Activated T-helper 1 cell treated with anti-CD3 and anti-CD28 coated beads, Interleukin-12 subunit alpha, Interleukin-12 subunit beta, Interleukin-2, Interleukin-4 antibody, amounts not matched to agents 30 ng/mL and 10 ng/mL and 1 ng/mL, durations not matched to agents 14 hours and 24 hours and 36 hours (primary cell): ENCODE measurements around the gene TMEM266. TPM values are rescaled to one million over a fixed set of nuclear protein-coding genes. Genes with fewer than 3 reads are reported as not detected.

Source experiments
- DNase-seq: peaks from one replicate; pipeline ENCODE4 v3.0.0; 2021; ENCODE audit warnings: low spot score
- H3K27ac Mint-ChIP-seq: one replicate; pipeline ENCODE4 v1.8.0; 2021; ENCODE audit warnings: mild to moderate bottlenecking, mixed read lengths
- H3K27me3 Mint-ChIP-seq: one replicate; pipeline ENCODE4 v1.8.0; 2022; ENCODE audit warnings: mild to moderate bottlenecking, moderate library complexity, mixed read lengths; ENCODE audit not compliant: insufficient read depth
- H3K36me3 Mint-ChIP-seq: one replicate; pipeline ENCODE4 v1.8.0; 2021; ENCODE audit warnings: low read depth, mixed read lengths
- H3K4me1 Mint-ChIP-seq: one replicate; pipeline ENCODE4 v1.8.0; 2021; ENCODE audit warnings: low read depth, mixed read lengths
- H3K4me3 Mint-ChIP-seq: one replicate; pipeline ENCODE4 v1.8.0; 2021; ENCODE audit warnings: mild to moderate bottlenecking, moderate library complexity, mixed read lengths
- H3K9me3 Mint-ChIP-seq: one replicate; pipeline ENCODE4 v1.8.0; 2021; ENCODE audit warnings: mixed read lengths
- intact Hi-C: fragments of 100-400 bp; cut with micrococcal nuclease; formaldehyde crosslinking; loops from one replicate; pipeline ENCODE4 v1.15.1; 2024
- total RNA-seq: library from RNA; stranded (reverse); gene quantifications from 2 replicates; pipeline ENCODE4 v1.2.3, GENCODE V29; 2022

Gene TMEM266
- total RNA-seq, 1 donor from 2014 or later = 0.16 TPM

DNA sequence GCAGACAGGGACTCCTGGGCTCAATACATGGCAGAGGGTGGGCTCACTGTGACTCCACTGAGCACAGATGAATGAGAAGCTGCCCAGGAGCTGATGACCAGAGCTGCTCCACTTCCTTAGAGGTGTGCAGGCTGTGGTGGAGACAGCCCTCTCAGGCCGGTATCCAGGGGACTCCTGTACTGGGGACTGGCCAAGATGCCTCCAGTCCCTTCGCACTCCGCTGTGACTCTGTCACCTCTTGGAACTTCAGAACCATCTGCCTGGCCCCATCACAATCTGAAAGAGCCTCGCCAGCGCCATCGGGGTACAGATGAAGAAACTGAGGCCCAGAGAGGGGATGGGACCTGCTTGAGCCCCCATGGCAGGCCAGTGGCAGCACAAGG is 140.3 kb downstream of the TMEM266 start:
- no peaks in the 10 kb centered on the region for H3K4me1 Mint-ChIP-seq
- H3K9me3 Mint-ChIP-seq = no peaks in the 10 kb centered on the region
- H3K36me3 Mint-ChIP-seq = no peaks in the 10 kb centered on the region
- intact Hi-C loops = no loop called here
- no peak overlapping the region for H3K4me3 Mint-ChIP-seq
- DNase-seq = no peak
- peaks cover 1% of the 10 kb centered on the region for H3K27me3 Mint-ChIP-seq
- H3K27ac Mint-ChIP-seq = no peak overlapping the region

DNA sequence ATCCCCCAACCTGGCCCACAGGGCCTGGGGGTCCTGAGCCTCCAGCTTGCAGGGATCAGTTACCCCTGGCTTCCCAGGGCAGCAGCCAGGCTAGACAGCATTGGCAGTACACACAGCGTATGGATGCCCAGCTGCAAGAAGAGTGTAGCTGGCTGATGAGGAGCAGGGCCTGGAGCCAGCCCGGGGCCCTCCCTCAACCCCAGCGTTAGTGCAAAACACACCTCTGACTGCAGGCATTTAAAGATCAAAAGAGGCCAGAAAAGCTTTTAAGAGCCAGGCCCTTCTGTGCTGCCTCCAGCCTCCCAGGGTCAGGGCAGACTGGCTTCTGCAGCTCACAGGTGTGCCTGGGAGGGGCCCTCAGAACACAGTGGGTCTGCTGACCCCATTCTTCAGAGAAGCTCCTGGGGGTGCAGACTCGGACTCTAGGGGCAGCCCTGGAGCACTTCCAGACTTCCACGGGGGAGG is 140.9 kb downstream of the TMEM266 start:
- no peak for DNase-seq
- Mint-ChIP-seq H3K4me3 (no peak overlapping the region), H3K9me3 (no peaks in the 10 kb centered on the region), H3K27me3 (peaks cover 1% of the 10 kb centered on the region), H3K36me3 (no peaks in the 10 kb centered on the region), H3K27ac (no peak overlapping the region), H3K4me1 (no peaks in the 10 kb centered on the region)
- intact Hi-C loops = no loop called here

DNA sequence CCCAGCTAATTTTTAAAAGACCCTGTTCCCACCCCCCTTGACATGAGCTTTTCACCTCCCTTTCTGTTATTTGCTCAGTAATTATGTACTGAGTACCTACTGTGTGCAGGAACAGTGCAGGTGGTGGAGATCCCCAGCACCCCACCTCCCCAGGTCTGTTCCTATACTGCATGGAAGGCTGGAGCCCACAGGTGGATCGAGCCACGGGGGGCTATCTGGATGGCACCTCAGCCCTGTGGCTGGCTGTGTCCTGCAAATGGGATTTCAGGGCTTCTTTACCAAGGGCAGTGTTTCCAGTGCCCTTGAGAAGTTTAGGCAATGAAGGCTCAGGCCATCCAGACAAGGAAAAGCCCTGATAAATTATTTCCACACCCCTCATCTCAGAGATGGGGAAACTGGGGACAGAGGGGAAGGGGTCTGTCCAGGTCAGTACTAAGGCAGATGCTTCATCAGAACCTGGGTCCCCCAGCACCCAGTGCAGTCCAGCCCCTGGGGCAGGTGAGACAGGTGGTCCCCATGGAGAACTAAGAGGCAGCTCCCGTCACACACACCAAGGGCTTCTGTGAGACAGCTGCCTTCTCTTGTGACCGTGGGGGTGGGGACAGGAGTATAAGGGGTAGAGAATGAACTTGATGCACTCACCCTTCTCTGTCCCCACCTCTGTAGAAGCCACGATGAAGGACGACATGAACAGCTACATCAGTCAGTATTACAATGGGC is 141.9 kb downstream of the TMEM266 start:
- no peaks in the 10 kb centered on the region for H3K36me3 Mint-ChIP-seq
- no peak overlapping the region for H3K4me3 Mint-ChIP-seq
- no peak overlapping the region for H3K27ac Mint-ChIP-seq
- no peaks in the 10 kb centered on the region for H3K27me3 Mint-ChIP-seq
- no peaks in the 10 kb centered on the region for H3K9me3 Mint-ChIP-seq
- intact Hi-C loops = no loop called here
- no peaks in the 10 kb centered on the region for H3K4me1 Mint-ChIP-seq
- no peak for DNase-seq

DNA sequence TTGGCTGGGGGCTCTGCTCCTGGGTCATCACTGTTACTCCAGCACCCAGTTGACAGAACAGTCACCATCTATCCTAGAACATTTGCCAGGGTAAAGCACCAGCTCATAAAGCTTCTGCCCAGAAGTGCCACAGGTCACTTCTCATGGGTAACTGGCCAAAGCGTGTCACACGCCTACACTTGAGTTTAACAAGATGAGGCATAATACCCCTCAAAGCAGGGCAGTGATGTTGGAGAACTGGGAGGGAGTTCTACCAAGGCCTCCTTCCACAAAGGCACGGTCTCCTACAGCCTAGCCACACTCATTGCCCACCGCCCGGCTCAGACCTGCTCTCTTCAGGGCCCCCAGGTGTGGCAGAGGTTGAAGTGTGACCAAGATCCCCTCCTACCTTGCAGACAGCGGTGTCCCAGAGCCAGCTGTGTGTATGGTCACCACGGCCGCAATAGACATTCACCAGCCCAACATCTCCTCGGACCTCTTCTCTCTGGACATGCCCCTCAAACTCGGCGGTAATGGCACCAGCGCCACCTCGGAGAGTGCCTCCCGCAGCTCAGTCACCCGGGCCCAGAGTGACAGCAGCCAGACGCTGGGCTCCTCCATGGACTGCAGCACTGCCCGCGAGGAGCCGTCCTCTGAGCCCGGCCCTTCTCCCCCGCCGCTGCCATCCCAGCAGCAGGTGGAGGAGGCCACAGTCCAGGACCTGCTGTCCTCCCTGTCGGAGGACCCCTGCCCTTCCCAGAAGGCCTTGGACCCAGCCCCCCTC is 143.7 kb downstream of the TMEM266 start:
- Mint-ChIP-seq H3K36me3 (peaks cover 7% of the 10 kb centered on the region), H3K27me3 (no peaks in the 10 kb centered on the region), H3K4me3 (no peak overlapping the region)

DNA sequence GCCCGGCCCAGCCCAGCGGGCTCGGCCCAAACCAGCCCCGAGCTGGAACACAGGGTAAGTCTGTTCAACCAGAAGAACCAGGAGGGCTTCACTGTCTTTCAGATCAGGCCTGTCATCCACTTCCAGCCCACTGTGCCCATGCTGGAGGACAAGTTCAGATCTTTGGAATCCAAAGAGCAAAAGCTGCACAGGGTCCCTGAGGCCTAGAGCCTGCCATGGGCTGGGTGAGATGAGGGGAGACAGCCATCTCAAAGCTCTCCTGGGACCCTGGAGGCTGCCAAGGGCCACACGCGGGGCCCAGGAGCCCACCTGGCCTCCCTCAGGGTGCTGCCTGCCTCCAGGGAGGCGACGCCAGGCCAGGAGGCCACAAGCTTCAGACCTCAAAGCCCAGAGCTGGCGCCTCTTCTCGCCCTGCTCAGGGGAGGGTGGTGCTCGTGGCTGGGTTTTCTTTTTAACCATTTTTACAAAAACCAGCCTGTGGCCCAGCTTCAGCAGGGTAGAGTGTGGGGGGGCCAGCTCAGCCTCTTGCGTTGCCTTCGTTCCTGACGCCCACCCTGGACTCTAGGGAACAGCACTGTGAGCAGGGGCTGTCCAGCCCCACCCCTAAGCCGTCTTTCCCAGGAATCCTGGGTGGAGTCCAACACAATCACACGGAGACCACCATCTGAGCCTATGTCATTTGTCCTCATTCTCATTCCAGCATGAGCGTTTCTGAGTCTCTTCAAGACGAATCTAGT is 144.5 kb downstream of the TMEM266 start:
- Mint-ChIP-seq H3K9me3 (no peaks in the 10 kb centered on the region), H3K36me3 (peaks cover 7% of the 10 kb centered on the region), H3K4me1 (peaks cover 14% of the 10 kb centered on the region), H3K27me3 (no peaks in the 10 kb centered on the region), H3K27ac (no peak overlapping the region), H3K4me3 (no peak overlapping the region)
- DNase-seq = no peak
- intact Hi-C loops = no loop called here

More for the DNA sequence above, 143.7 kb downstream of the TMEM266 start:
- intact Hi-C loops = no loop called here
- H3K9me3 Mint-ChIP-seq = no peaks in the 10 kb centered on the region
- DNase-seq = no peak
- no peak overlapping the region for H3K27ac Mint-ChIP-seq
- H3K4me1 Mint-ChIP-seq = peaks cover 9% of the 10 kb centered on the region

DNA sequence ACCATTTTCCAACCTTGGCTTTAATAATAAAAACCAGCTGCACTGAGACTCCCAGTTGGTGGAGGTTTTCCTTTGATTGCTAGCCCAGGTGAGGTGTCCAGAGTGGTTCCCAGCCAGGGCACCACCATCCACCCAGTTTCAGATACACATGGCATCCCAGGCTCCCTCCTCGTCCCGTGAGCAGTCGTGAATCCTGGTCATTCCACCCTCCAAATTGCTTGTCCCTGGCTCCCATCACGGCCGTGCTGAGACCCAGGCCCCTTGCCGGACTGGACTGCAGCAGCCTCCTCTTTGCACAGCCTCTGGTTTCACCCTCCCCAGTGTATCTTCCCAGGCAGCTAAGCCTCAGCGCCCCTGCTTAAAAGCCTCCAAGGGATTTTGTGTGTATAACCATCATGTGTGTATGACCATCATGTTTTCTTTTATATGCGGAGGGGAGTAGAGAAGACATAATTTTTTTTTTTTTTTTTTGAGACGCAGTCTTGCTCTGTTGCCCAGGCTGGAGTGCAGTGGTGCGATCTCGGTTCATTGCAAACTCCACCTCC is 145.2 kb downstream of the TMEM266 start:
- Mint-ChIP-seq H3K4me1 (peaks cover 14% of the 10 kb centered on the region), H3K4me3 (no peak overlapping the region), H3K36me3 (peaks cover 7% of the 10 kb centered on the region), H3K9me3 (no peaks in the 10 kb centered on the region), H3K27me3 (no peaks in the 10 kb centered on the region), H3K27ac (no peak overlapping the region)
- intact Hi-C loops = no loop called here
- no peak for DNase-seq

DNA sequence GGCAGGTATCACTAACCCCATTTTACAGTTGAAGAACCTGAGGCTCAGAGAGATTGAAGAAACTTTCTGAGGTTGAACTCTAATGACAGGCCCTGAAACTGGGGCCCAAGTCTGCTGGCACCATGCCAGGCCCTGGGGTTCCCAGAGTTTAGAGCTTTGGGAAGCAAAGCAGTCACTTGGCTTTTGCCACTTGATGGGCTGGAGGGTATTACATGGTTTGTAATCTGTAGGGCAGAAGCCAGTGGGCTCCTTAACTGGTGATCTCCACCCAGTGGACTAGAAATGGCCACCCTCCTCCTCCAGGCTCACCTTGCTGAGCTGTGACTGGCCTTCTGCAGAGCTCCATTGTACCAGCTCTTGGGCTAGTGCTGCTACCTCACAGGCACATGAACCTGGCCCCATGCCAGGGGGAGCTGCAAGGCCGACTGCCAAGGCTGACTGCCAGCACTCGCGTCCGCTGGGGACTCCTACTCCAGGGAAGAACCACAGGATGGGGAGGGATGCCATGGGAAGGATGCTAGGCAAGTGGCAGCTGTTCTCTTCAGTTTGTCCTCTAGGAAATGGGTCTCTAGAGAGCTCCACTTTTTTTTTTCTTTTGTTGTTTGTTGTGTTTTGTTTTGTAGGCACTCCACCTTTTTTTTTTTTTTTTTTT is 146.7 kb downstream of the TMEM266 start:
- Mint-ChIP-seq H3K9me3 (no peaks in the 10 kb centered on the region), H3K27me3 (no peaks in the 10 kb centered on the region), H3K4me3 (no peak overlapping the region), H3K36me3 (peaks cover 7% of the 10 kb centered on the region), H3K4me1 (peaks cover 14% of the 10 kb centered on the region), H3K27ac (no peak overlapping the region)
- no peak for DNase-seq
- intact Hi-C loops = no loop called here

DNA sequence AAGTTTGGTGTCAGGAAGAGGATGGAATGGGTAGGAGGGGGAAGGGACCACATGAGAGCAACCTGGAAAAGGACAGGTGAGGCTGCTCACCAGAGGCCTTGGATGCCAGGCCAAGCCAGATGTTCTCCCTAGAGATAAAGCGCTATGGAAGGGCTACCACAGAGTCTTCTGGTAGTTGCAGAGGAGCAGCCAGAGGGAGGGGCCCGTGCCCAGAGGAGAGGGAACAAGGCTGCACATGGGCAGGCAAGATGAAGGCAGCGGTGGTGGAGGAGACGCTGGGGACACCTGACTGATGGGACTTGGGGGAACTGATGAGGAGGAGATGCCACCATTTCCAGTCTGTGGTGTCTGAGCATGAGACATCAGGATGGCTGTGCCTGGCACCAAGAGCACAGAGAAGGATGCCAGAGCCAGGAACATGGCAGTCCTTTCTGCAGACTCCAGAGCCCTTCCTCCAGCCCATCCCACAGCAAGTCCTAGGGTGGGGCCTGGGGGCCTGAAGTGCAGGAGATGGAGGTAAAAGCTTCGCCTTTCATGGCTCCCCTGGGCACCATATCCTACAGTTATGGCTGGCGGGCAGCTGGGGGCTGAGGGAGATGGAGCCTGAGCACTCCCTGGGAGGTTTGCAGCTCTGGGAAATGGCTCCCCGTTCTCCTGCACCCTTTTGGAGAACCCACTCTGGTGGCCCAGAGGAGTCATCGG is 148.4 kb downstream of the TMEM266 start:
- H3K4me3 Mint-ChIP-seq = no peak overlapping the region
- no peak for DNase-seq
- peaks cover 10% of the 10 kb centered on the region for H3K36me3 Mint-ChIP-seq
- no peaks in the 10 kb centered on the region for H3K27me3 Mint-ChIP-seq
- H3K4me1 Mint-ChIP-seq = peaks cover 14% of the 10 kb centered on the region
- intact Hi-C loops = no loop called here
- peak overlapping the region; percentile 34 for H3K27ac Mint-ChIP-seq
- no peaks in the 10 kb centered on the region for H3K9me3 Mint-ChIP-seq

DNA sequence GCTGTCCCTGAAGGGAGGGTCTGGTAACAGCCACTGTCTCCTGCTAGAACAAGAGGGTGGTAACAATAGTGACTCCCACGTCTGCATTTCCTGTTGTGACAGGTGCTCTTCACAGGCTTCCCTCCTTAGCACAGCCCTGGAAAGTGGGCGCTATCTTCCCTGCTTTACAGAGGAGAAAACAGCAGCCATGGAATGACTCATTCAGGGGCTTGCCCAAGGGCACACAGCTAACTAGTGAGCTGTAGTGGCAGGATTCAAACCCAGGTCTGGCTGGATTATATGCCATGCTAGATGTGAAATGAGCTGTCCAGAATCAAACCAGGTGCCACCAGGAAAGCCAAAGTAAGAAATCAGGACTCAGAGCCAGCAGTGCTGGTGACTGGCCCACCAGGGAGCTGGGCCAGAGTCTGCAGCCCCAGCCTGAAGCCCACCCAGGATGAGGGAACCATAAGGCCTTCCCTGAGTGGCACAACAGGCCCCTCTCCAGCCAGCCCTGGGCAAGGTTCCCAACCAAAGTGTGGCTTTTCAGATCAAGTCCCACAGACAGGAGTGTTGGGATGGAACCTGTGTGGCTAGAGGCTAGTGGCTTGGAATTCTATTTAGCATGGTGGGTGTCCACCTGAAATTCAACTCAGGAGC is 149.1 kb downstream of the TMEM266 start:
- no peak for DNase-seq
- Mint-ChIP-seq H3K9me3 (no peaks in the 10 kb centered on the region), H3K27ac (no peak overlapping the region), H3K4me3 (no peak overlapping the region), H3K4me1 (peaks cover 14% of the 10 kb centered on the region), H3K27me3 (no peaks in the 10 kb centered on the region), H3K36me3 (peaks cover 14% of the 10 kb centered on the region)
- intact Hi-C loops = no loop called here

DNA sequence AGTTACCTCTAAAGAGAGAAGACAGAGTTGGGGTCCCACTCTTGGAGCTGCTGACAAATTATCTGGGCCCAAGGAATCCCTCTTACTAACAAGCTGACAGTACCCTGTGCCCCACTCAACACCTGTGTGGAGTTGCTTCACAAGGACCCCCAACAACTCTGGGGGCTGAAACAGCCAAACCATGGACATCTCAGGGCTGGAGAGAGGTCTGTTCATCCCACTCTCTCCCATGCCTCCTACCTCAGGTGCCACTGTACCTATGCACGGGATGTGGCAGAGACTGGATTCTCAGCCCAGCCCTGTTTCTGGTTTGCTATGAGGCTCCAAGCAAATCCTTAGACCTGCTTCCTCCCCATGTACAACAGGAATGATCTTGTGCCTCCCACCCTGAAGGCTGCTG is 149.7 kb downstream of the TMEM266 start:
- intact Hi-C loops = no loop called here
- Mint-ChIP-seq H3K27ac (no peak overlapping the region), H3K36me3 (peaks cover 14% of the 10 kb centered on the region), H3K4me1 (peaks cover 14% of the 10 kb centered on the region), H3K27me3 (no peaks in the 10 kb centered on the region), H3K4me3 (no peak overlapping the region), H3K9me3 (no peaks in the 10 kb centered on the region)
- DNase-seq = no peak

DNA sequence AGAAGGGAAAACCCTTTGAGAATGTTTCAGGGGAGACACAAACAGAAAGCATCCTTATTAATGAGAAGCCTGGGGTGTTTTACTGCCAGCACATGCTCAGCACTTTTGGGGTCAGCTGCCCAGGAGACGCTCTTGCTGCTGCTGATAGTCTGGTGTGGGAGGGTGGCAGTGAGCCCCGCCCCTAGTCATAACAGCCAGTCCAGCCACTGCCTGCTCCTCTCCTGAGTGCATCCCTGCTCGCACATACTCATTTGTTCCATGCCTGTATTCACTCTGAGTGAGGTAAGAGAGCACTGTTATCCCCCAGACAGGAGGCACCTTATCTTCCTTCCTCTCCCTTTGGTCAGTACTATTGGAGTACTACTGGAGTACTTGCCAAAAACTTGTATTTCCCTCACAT is 150.2 kb downstream of the TMEM266 start:
- Mint-ChIP-seq H3K4me3 (no peak overlapping the region), H3K27ac (no peak overlapping the region), H3K36me3 (peaks cover 14% of the 10 kb centered on the region), H3K4me1 (peaks cover 14% of the 10 kb centered on the region), H3K27me3 (no peaks in the 10 kb centered on the region), H3K9me3 (no peaks in the 10 kb centered on the region)
- DNase-seq = no peak
- intact Hi-C loops = no loop called here

DNA sequence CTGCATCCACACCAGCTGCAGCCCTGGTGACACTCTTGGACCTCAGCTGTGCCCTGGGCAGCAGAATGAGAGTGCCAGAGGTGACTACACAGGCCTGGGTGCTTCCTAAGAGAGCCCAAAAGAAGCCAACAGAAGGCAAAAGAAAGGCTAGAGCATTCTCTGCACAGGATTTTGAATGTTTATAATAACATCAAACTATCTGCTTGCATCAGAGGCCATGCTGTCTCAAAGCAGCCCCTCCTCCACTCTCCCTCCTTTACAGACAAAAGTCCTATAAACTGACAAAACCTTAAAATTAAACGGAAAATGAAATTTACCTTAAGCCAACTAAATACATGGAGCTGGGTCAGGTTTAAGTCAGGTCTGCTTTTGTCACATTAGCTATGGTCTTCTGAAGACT is 155.8 kb downstream of the TMEM266 start:
- H3K36me3 Mint-ChIP-seq = peaks cover 22% of the 10 kb centered on the region
- no peak overlapping the region for H3K4me3 Mint-ChIP-seq
- DNase-seq = no peak
- no peaks in the 10 kb centered on the region for H3K9me3 Mint-ChIP-seq
- no peaks in the 10 kb centered on the region for H3K27me3 Mint-ChIP-seq
- no peak overlapping the region for H3K27ac Mint-ChIP-seq
- H3K4me1 Mint-ChIP-seq = peaks cover 5% of the 10 kb centered on the region
- intact Hi-C loops = no loop called here
